Esophagus squamous epithelium (tissue), 5 donors: ENCODE results near the gene ZBTB21. TPM values are rescaled to one million over a fixed set of nuclear protein-coding genes. Genes with fewer than 3 reads are reported as not detected.

Source experiments
- DNase-seq: peaks from one replicate; lab custom pipeline; 2025; lab: John Stamatoyannopoulos, UW
- H3K27ac ChIP-seq, 4 donors: fragments of 200-600 bp; sonication (generic); one replicate each; pipeline ENCODE4 v1.5.1; 2016 to 2019; ENCODE audit warnings: mild to moderate bottlenecking in 1 of 4
- H3K27me3 ChIP-seq, 4 donors: fragments of 200-600 bp; sonication (generic); 1 replicate in 3 of 4; 2 replicates in 1 of 4; pipeline versions ENCODE4 v1.5.1 to v1.6.0; 2017 to 2021; ENCODE audit warnings: antibody characterized with exemption in 1 of 4
- H3K36me3 ChIP-seq, 3 donors: fragments of 200-600 bp; sonication (generic); one replicate each; pipeline ENCODE4 v1.5.1; 2016 to 2019
- H3K4me1 ChIP-seq, 3 donors: fragments of 200-600 bp; sonication (generic); one replicate each; pipeline ENCODE4 v1.5.1; 2017 to 2019
- H3K4me3 ChIP-seq, 4 donors: fragments of 200-600 bp; sonication (generic); 1 replicate in 3 of 4; 2 replicates in 1 of 4; pipeline ENCODE4 v1.5.1; 2016 to 2019; ENCODE audit warnings: mild to moderate bottlenecking in 2 of 4, moderate library complexity in 1 of 4
- H3K9me3 ChIP-seq, 3 donors: fragments of 200-600 bp; sonication (generic); one replicate each; pipeline ENCODE4 v1.5.1; 2016 to 2019
- CTCF ChIP-seq, 6 experiments: fragments of 450-650 bp in 4 of 6; fragments of 200-600 bp in 2 of 6; sonication (generic) in 2 of 6; IDR thresholded peaks; one replicate each; pipeline ENCODE4 v1.5.1; 2016 to 2019; ENCODE audit warnings: antibody characterized with exemption in 6 of 6, mild to moderate bottlenecking in 4 of 6, moderate library complexity in 4 of 6
- POLR2A ChIP-seq, 4 donors: fragments of 450-650 bp; IDR thresholded peaks; one replicate each; pipeline ENCODE4 v1.6.1; 2017; ENCODE audit warnings: antibody characterized with exemption in 4 of 4, mild to moderate bottlenecking in 4 of 4, moderate library complexity in 3 of 4
- WGBS, 2 donors: methylation state at CpG; one replicate each; pipeline ENCODE4 v1.1.5; 2018; 5-methylcytosine and 5-hydroxymethylcytosine counted together
- intact Hi-C: fragments of 100-400 bp; cut with DNase I; formaldehyde crosslinking; loops from one replicate; pipeline ENCODE4 v1.15.0; 2022
- total RNA-seq, 4 donors: library from RNA; depleted of rRNA; stranded (reverse); fragments of >200 nt; gene quantifications; one replicate each; pipeline ENCODE4 v1.1.0, GENCODE V29; 2016
- donor health status: DM: yes; HTN: yes; CAD: no.

ZBTB21 gene
- total RNA-seq, 4 donors from 2014 or later, result 5.9 to 10.3 (median 7.8) TPM

GRCh38 chr21:41943851-41944250, 66.3 kb downstream of the ZBTB21 start:
- no peak overlapping the region for H3K4me3 ChIP-seq
- peaks cover 10 to 26% (median 16%) of the 10 kb centered on the region in 3 donors for H3K4me1 ChIP-seq
- DNase-seq, result no peak
- H3K9me3 ChIP-seq, result no peaks in the 10 kb centered on the region
- 93 to 97% methylated on average over 6 to 8 of the region's 10 CpGs for WGBS, 2 donors
- peaks cover 0 to 37% (median 0%) of the 10 kb centered on the region in 3 donors for H3K36me3 ChIP-seq
- no peak overlapping the region for H3K27ac ChIP-seq
- TF ChIP-seq POLR2A (IDR thresholded peaks at IDR 0.05) (no peak), CTCF (IDR thresholded peaks at IDR 0.05) (no peak)
- intact Hi-C loops, result no loop called here
- no peaks in the 10 kb centered on the region for H3K27me3 ChIP-seq

GRCh38 chr21:41942457-41942856, 67.7 kb downstream of the ZBTB21 start:
- Histone ChIP-seq H3K9me3 (no peaks in the 10 kb centered on the region), H3K27ac (no peak overlapping the region), H3K36me3 (peaks cover 0 to 41% (median 0%) of the 10 kb centered on the region in 3 donors), H3K27me3 (no peaks in the 10 kb centered on the region), H3K4me3 (no peak overlapping the region), H3K4me1 (peaks cover under 1 to 12% (median 4%) of the 10 kb centered on the region in 3 donors)
- intact Hi-C loops, result no loop called here
- 81 to 84% methylated on average over 6 to 9 of the region's 9 CpGs for WGBS, 2 donors
- no peak for TF ChIP-seq CTCF (IDR thresholded peaks at IDR 0.05)
- no peak for TF ChIP-seq POLR2A (IDR thresholded peaks at IDR 0.05)
- no peak for DNase-seq

- Histone ChIP-seq H3K27me3 (no peaks in the 10 kb centered on the region), H3K4me1 (peaks cover 0 to 7% (median 0%) of the 10 kb centered on the region in 3 donors), H3K27ac (no peak overlapping the region), H3K36me3 (peaks cover 0 to 41% (median 0%) of the 10 kb centered on the region in 3 donors), H3K4me3 (no peak overlapping the region), H3K9me3 (no peaks in the 10 kb centered on the region)
- DNase-seq, result no peak
- no peak for TF ChIP-seq CTCF (IDR thresholded peaks at IDR 0.05)
- TF ChIP-seq POLR2A (IDR thresholded peaks at IDR 0.05), result no peak
- WGBS, 2 donors, result 94 to 96% methylated on average over 7 to 12 of the region's 12 CpGs
- intact Hi-C loops, result no loop called here
Observed at GRCh38 chr21:41941941-41942340, 68.2 kb downstream of the ZBTB21 start.

- Histone ChIP-seq H3K27me3 (no peaks in the 10 kb centered on the region), H3K27ac (no peak overlapping the region), H3K9me3 (no peaks in the 10 kb centered on the region), H3K4me1 (no peaks in the 10 kb centered on the region), H3K4me3 (no peak overlapping the region), H3K36me3 (peaks cover 0 to 41% (median 0%) of the 10 kb centered on the region in 3 donors)
- 88 to 89% methylated on average over 3 of the region's 3 CpGs for WGBS, 2 donors
- intact Hi-C loops, result no loop called here
- DNase-seq, result no peak
- TF ChIP-seq POLR2A (IDR thresholded peaks at IDR 0.05) (no peak), CTCF (IDR thresholded peaks at IDR 0.05) (no peak)
Observed at GRCh38 chr21:41940431-41940830, 69.7 kb downstream of the ZBTB21 start.

- WGBS, 2 donors, result 97 to 100% methylated on average over 1 to 5 of the region's 8 CpGs
- TF ChIP-seq POLR2A (IDR thresholded peaks at IDR 0.05), result no peak
- no peak for TF ChIP-seq CTCF (IDR thresholded peaks at IDR 0.05)
- intact Hi-C loops, result loop anchor here (10.0 kb wide), 1 partner anchor 175 kb away; no protein-coding TSS in a partner anchor
Observed at GRCh38 chr21:41939391-41939790, 70.8 kb downstream of the ZBTB21 start.

More at GRCh38 chr21:41939391-41939790, 70.8 kb downstream of the ZBTB21 start:
- Histone ChIP-seq H3K4me1 (peaks cover 0 to 2% (median 0%) of the 10 kb centered on the region in 3 donors), H3K36me3 (peaks cover 0 to 41% (median 0%) of the 10 kb centered on the region in 3 donors), H3K4me3 (no peak overlapping the region), H3K27ac (no peak overlapping the region), H3K9me3 (no peaks in the 10 kb centered on the region), H3K27me3 (no peaks in the 10 kb centered on the region)
- DNase-seq, result no peak

Other genes starting within 250 kb of the ZBTB21 start
- 10 to 100 TPM; 41.1 to 93.5 (median 68.8) TPM for gene RIPK4, start 243.3 kb downstream of the ZBTB21 start, total RNA-seq
- 1 to 10 TPM; 4.7 to 9.2 (median 5.4) TPM for gene PRDM15, start 131.0 kb downstream of the ZBTB21 start, total RNA-seq
- 10 to 100 TPM; 13.6 to 21.2 (median 15.6) TPM for gene C2CD2, start 56.3 kb downstream of the ZBTB21 start, total RNA-seq
- gene UMODL1, start 61.0 kb upstream of the ZBTB21 start, total RNA-seq, result not detected
- 10 to 100 TPM in 1 of 4 donors, 1 to 10 TPM in 3; 2.6 to 10.9 (median 3.7) TPM for gene ABCG1, start 208.8 kb upstream of the ZBTB21 start, total RNA-seq